Measurements from ENCODE around the gene SCAMP2. TPM values are rescaled to one million over a fixed set of nuclear protein-coding genes. Genes with fewer than 3 reads are reported as not detected.

SCAMP2 gene
- total RNA-seq, 1 donor from 2014 or later: 46.2 TPM

DNA sequence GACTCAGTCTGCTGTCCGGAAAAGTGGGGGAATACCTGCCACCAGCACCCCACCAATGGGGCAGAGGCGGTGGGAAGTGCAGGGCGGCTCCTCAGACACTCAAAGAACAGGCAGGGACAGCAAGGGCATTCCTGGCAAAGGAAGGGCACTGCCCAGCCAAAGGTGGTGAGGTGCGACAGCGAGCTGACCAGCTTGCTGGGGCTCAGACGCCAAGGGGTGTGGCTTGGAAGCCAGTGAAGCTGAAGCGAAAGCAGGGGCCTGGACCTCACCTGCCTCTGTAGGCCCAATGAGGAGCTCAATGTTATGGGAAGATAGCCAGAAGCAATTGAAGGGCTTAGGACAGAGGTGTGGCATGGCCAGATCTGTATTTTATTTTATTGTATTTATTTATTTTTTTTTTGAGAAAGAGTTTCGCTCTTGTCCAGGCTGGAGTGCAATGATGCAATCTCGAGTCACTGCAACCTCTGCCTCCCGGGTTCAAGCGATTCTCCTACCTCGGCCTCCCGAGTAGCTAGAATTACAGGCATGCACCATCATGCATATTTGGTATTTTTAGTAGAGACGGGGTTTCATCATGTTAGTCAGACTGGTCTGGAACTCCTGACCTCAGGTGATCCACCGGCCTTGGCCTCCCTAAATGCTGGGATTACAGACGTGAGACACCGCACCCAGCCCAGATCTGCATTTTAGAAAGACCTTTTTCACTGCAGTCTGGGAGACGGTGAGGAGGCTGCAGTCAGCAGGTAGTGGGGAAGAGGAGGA lies 64.9 kb downstream of the SCAMP2 start:
- intact Hi-C loops (cut with micrococcal nuclease): no loop called here
- peak; percentile 71 for ATAC-seq
- peak; percentile 69 for DNase-seq

DNA sequence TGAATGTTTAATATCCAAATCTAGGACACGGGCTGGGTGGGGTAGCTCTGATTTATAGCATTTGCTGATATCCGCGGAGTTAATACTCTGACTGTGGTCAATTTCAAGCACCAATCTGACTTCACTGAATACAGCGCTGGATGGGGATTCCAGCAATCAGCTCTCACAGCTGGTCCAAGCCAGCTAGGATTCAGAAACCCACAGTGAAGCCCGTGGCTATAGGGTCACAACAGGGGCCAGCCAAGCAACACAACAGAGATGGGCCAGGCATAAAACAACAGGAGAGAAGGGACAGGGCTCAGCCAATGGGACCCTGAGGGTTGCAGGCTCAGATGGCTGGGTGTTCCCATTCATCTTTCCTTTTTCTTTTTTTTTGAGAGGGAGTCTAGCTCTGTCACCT lies 65.9 kb downstream of the SCAMP2 start:
- no peak for DNase-seq
- no peak for ATAC-seq
- intact Hi-C loops (cut with micrococcal nuclease): no loop called here

DNA sequence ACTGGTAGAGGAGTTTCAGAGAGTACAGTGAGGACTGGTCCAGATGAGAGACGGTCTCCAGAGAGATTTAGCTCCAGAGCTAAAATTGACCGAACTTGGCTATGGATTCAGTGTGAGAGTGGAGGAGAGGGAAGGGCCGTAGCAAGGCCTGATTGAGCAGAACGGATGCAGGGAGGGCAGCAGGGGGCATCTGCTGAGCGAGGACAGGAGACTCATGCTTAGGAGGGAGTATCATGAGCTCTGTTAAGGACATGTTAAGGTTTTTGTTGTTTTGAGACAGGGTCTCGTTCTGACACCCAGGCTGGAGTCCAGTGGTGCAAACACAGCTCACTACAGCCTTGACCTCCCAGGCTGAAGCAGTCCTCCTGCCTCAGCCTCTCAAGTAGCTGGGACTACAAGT lies 68.2 kb downstream of the SCAMP2 start:
- DNase-seq: no peak
- intact Hi-C loops (cut with micrococcal nuclease): no loop called here

DNA sequence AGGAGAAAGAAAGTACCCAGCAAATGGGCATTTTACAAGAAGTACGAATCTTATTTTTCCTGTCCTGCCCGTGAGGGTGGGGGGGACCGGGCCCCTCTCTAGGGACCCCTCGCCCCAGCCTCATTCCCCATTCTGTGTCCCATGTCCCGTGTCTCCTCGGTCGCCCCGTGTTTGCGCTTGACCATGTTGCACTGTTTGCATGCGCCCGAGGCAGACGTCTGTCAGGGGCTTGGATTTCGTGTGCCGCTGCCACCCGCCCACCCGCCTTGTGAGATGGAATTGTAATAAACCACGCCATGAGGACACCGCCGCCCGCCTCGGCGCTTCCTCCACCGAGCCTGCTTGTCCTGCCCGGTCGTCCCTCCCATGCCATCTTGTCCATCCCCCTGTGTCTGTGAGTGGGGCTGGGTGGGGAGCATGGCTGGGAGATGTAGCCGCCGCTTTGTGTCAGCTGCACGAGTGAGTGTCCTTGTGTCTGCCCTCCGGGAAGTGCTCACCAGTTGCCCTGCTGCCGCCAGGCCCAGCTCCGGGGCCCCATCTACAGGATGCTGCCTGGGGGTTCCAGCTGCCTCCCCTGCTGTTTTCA lies 70.2 kb downstream of the SCAMP2 start:
- DNase-seq (peak; percentile 34), ATAC-seq (no peak)
- intact Hi-C loops (cut with micrococcal nuclease): no loop called here

More for the DNA sequence above, 68.2 kb downstream of the SCAMP2 start:
- ATAC-seq: no peak

DNA sequence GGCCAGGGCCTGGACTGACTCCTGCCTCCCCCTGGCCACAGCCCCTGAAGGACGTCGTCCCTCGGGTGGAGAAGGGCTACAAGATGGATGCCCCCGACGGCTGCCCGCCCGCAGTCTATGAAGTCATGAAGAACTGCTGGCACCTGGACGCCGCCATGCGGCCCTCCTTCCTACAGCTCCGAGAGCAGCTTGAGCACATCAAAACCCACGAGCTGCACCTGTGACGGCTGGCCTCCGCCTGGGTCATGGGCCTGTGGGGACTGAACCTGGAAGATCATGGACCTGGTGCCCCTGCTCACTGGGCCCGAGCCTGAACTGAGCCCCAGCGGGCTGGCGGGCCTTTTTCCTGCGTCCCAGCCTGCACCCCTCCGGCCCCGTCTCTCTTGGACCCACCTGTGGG lies 70.9 kb downstream of the SCAMP2 start:
- ATAC-seq (no peak), DNase-seq (no peak)
- intact Hi-C loops (cut with micrococcal nuclease): no loop called here

DNA sequence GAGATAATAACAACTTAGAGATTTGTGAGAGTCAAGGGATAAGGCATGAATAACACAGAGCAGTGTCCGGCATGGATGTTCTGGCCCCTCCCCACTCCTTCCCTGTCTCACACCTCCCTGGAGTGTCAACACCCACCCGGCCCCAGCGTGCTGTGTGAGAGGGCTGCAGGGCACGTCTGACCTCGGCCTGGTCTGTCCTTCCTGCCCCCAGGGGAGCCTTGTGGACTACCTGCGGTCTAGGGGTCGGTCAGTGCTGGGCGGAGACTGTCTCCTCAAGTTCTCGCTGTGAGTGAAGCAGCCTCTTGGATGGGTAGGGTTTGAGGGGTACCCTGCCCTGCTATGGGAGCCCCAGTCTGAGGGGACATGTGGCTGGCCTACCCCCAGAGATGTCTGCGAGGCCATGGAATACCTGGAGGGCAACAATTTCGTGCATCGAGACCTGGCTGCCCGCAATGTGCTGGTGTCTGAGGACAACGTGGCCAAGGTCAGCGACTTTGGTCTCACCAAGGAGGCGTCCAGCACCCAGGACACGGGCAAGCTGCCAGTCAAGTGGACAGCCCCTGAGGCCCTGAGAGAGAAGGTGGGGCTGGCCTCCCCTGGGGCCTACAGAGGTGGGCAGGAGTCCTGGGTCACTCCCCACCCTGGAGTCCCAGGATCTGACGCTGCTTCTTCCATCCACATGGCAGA lies 71.7 kb downstream of the SCAMP2 start:
- DNase-seq: no peak
- ATAC-seq: no peak
- intact Hi-C loops (cut with micrococcal nuclease): no loop called here

DNA sequence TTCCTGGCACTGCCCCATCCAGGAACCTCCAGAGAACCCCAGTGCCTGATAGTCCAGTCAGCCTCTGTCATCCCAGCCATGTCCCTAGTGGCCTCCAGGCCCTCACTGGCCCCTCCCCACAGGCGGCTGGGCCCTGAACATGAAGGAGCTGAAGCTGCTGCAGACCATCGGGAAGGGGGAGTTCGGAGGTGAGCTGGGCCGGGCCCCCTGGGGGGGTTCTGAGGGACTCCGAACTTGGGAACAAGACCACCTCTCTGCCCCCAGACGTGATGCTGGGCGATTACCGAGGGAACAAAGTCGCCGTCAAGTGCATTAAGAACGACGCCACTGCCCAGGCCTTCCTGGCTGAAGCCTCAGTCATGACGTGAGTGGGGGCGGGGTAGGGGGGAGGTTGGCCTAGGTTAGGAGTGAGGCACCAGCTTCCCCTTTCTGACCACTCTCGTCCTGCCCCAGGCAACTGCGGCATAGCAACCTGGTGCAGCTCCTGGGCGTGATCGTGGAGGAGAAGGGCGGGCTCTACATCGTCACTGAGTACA lies 72.5 kb downstream of the SCAMP2 start:
- DNase-seq (peak; percentile 38), ATAC-seq (no peak)
- intact Hi-C loops (cut with micrococcal nuclease): no loop called here

DNA sequence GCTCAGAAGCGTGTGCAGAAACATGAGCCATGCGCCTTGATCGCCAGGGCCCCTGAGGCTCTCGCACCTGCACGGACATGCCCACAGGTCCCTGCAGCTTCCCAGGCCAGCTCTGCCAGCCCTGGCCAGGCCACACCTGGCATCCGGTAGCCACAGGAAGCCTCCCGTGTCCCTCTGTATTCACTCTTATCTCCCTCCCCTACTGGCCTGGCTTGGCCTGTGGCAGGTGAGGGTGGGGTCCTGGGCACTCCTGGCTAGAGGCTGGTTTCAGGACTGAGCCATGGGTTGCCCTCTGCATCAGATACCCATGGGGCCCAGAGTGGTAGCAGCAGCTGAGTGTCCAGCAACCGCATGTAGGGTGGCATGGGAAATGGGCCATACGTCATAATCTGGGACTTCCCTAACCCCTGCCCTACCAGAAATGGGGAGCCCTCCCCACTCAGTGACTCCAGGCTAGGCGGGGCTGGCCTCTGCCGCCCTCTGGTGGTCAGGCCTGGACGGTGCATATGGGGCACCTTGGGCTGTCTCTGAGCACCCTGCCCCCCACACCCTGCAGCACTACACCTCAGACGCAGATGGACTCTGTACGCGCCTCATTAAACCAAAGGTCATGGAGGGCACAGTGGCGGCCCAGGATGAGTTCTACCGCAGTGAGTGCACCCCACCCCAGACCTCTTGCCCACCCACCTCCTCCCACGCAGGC lies 73.2 kb downstream of the SCAMP2 start:
- peak; percentile 86 for DNase-seq
- peak; percentile 81 for ATAC-seq
- intact Hi-C loops (cut with micrococcal nuclease): no loop called here

DNA sequence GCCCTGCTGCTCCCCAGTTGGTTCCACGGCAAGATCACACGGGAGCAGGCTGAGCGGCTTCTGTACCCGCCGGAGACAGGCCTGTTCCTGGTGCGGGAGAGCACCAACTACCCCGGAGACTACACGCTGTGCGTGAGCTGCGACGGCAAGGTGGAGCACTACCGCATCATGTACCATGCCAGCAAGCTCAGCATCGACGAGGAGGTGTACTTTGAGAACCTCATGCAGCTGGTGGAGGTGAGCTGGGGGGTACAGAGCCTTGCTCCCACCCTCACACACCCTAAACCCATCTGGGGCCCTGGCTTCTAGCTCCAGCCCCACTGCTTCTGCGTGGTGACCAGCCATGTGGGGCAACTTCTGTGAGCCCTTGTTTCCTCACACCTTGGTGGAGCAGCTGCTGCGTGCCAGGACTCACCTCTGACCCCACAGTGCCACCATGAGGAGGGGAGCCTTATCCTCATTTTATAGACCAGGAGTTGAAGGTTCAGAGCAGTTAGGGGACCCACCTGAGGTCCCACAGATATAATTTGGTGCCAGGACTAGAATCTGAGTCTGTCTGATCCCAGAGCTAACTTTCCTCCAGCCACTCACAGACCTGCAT lies 73.8 kb downstream of the SCAMP2 start:
- no peak for ATAC-seq
- no peak for DNase-seq
- intact Hi-C loops (cut with micrococcal nuclease): no loop called here

DNA sequence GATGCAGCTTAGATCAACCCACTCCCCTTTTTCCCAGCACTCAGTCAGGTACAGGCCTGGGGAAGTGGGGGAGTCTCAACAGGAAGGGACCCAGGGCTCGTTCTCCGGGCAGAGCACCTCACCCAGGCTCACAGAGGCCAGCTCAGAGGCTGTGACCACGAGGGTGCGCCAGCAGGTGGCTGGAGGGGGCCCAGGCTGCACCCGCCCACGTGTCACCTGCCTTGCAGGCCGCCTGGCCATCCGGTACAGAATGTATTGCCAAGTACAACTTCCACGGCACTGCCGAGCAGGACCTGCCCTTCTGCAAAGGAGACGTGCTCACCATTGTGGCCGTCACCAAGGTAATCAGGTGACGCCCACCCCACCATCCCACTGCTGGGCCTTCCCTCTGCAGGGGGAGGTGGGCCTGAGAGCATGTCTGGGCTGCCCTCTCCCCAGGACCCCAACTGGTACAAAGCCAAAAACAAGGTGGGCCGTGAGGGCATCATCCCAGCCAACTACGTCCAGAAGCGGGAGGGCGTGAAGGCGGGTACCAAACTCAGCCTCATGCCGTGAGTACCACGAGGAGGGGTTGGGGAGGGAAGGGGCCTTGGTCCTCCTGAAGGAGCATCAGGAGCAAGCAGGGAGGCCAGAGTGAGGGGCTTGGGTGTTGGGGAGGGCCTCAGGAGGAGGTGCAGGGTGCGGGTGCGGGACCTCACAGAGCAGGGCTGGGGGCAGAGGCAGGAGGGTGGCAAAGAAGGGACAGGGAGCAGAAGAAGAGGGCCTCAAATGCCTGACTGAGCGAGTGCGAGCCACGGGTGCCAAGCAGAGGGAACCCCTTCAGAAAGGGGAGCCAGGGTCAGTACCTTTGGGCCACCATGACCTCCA lies 74.5 kb downstream of the SCAMP2 start:
- peak; percentile 78 for ATAC-seq
- intact Hi-C loops (cut with micrococcal nuclease): no loop called here
- DNase-seq: peak; percentile 83

DNA sequence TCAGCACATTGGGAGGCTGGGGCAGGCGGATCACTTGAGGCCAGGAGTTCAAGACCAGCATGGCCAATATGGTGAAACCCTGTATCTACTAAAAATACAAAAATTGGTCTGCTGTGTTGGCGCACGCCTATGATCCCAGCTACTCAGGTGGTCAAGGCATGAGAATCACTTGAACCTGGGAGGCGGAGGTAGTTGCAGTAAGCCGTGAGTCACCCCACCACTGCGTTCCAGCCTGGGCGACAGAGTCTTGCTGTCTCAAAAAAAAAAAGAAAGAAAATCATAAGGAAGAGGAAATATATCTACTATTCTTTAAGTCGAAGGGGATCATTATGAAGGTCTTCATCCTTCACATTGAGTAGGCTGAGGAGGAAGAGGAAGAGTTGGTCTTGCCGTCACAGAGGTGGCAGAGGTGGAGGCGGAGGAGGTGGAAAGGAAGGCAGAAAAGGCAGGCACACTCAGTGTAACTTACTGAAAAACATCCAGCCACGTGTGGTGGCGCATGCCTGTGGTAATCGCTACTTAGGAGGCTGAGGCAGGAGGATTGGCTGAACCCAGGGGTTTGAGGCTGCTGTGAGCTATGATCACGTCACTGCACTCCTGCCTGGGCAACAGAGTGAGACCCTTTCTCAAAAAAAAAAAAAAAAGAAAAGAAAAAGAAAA lies 77.1 kb downstream of the SCAMP2 start:
- intact Hi-C loops (cut with micrococcal nuclease): no loop called here
- ATAC-seq (no peak), DNase-seq (no peak)

DNA sequence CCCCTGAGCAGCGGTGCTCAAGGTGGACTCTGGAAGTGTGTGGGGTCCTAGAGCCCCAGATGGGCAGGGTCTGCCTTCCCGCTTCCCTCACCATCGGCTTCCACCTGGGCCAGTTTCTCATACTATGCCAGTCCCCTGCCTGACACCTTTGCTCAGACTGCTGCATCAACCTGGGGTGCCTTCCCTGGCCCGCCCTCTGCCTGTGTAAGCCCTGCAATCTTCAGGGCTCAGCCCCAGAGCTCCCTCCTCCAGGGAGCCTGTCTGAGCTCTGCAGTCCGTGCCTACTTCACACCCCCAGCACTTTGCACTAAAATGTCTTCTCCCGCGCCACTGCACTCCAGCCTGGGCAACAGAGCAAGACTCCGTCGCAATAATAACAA lies 78.2 kb downstream of the SCAMP2 start:
- DNase-seq (no peak), ATAC-seq (no peak)
- intact Hi-C loops (cut with micrococcal nuclease): no loop called here

DNA sequence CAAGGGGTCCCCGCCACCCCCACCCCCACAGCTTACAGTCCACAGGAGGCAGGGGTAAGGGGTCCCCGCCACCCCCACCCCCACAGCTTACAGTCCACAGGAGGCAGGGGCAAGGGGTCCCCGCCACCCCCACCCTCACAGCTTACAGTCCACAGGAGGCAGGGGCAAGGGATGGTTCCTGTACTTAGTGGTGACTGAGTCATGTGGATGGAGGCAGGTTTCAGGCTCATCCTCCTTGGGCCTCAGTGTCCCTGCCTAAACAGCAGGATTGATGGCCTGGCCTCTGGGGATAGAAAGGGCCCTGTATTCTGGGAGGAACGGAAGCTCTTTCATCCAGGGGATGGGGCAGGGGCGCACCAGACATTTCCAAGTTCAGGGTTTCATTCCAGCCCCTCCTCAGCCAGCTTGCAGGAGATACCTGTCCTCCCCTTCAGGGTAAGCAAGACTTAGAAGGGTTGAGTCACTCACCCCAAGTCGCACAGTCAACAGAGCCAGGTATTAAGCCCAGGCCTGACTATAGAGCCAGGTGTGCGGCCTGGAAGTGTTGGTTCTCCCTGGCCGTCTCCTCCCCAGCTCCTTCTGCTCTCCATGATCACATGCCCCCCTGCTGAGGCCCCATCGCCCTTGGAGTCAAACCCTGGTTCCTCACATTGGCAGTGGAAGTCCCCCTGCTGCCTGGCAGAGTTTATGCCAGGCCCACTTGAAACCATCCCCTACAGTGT lies 78.8 kb downstream of the SCAMP2 start:
- ATAC-seq (no peak), DNase-seq (no peak)
- intact Hi-C loops (cut with micrococcal nuclease): no loop called here

Data from left ventricle myocardium superior (tissue), 1 donor.